Testis (tissue), 3 donors: Measurements from ENCODE around the gene WDR36. TPM values are rescaled to one million over a fixed set of nuclear protein-coding genes. Genes with fewer than 3 reads are reported as not detected.

Experiments
- DNase-seq: peaks from one replicate; pipeline ENCODE4 v3.0.0-alpha.2; 2019
- H3K27ac ChIP-seq, 2 donors: fragments of 200-600 bp; sonication (generic); one replicate each; pipeline ENCODE4 v1.5.1; 2019
- H3K27me3 ChIP-seq: fragments of 200-600 bp; sonication (generic); one replicate; pipeline ENCODE4 v1.5.1; 2019
- H3K36me3 ChIP-seq: fragments of 200-600 bp; sonication (generic); one replicate; pipeline ENCODE4 v1.5.1; 2017; ENCODE audit warnings: low read depth; ENCODE audit errors: missing control alignments
- H3K4me1 ChIP-seq: fragments of 200-600 bp; sonication (generic); one replicate; pipeline ENCODE4 v1.5.1; 2019
- H3K4me3 ChIP-seq, 2 donors: fragments of 200-600 bp; sonication (generic); one replicate each; pipeline ENCODE4 v1.5.1; 2017 to 2019
- H3K9me3 ChIP-seq: fragments of 200-600 bp; sonication (generic); one replicate; pipeline ENCODE4 v1.5.1; 2017
- CTCF ChIP-seq, 3 experiments: fragments of 450-650 bp in 2 of 3; fragments of 200-600 bp in 1 of 3; sonication (generic) in 1 of 3; IDR thresholded peaks; one replicate each; pipeline ENCODE4 v1.5.1; 2016 to 2019; ENCODE audit warnings: antibody characterized with exemption in 3 of 3, mild to moderate bottlenecking in 2 of 3, moderate library complexity in 1 of 3
- POLR2A ChIP-seq: fragments of 450-650 bp; IDR thresholded peaks from one replicate; pipeline ENCODE4 v1.6.1; 2017; ENCODE audit warnings: antibody characterized with exemption, mild to moderate bottlenecking, moderate library complexity
- WGBS, 2 donors: methylation state at CpG; one replicate each; pipeline ENCODE4 v1.1.5; 2018; 5-methylcytosine and 5-hydroxymethylcytosine counted together
- intact Hi-C: fragments of 100-400 bp; cut with DNase I; formaldehyde crosslinking; loops from one replicate; pipeline ENCODE4 v1.15.1; 2023; ENCODE audit warnings: low total_unique reads
- polyA plus RNA-seq: library from polyadenylated mRNA; stranded (reverse); fragments of 350-450 nt; fragmentation: Illumina TruSeq; extraction: RNeasy Lipid Tissue Mini Kit (QIAGEN cat#74804); gene quantifications from one replicate; pipeline ENCODE4 v1.2.3, GENCODE V29; 2014; ENCODE audit warnings: low read depth, low replicate concordance; ENCODE audit not compliant: insufficient read depth
- total RNA-seq, 2 donors: library from RNA; depleted of rRNA; stranded (reverse); fragments of >200 nt; gene quantifications; one replicate each; pipeline ENCODE4 v1.2.3, GENCODE V29; 2016

Gene WDR36
- total and polyA plus RNA-seq, 3 donors from 2014 or later = 11.6 to 23.9 (median 18.0) TPM

DNA sequence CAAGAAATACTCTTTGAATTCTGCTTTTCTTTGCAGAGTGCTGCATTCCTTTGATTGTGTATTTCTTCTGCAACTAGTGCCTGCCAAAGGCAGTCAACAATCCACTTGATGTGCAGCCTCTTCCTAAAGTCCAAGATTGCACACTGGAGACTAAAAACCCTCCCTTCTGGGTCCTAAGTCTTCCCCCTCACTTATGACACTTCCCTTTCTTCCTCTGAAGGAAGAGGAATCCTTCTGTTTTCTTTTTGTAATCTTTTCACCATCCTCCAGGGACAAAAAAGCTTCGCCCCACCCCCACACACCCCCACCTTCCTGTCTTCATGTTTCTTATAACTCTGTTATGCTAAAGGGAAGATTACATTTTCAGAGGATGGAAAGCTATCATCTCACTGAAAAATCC is 39.9 kb downstream of the WDR36 start:
- 75 to 78% methylated on average over 1 of the region's 1 CpG for WGBS, 2 donors

GRCh38 chr5:111132731-111133435 is 40.7 kb downstream of the WDR36 start:
- no peaks in the 10 kb centered on the region for H3K27me3 ChIP-seq
- no peaks in the 10 kb centered on the region for H3K9me3 ChIP-seq
- H3K4me1 ChIP-seq = no peaks in the 10 kb centered on the region
- intact Hi-C loops = no loop called here
- DNase-seq = no peak
- no peak for TF ChIP-seq CTCF (IDR thresholded peaks at IDR 0.05)
- no peak for TF ChIP-seq POLR2A
- no peak overlapping the region for H3K27ac ChIP-seq
- WGBS, 2 donors = 95 to 96% methylated on average over 1 of the region's 1 CpG
- H3K4me3 ChIP-seq = no peak overlapping the region
- H3K36me3 ChIP-seq = no peaks in the 10 kb centered on the region

More for the DNA sequence above, 39.9 kb downstream of the WDR36 start:
- no peaks in the 10 kb centered on the region for H3K9me3 ChIP-seq
- no peak for DNase-seq
- TF ChIP-seq CTCF (IDR thresholded peaks at IDR 0.05) = no peak
- TF ChIP-seq POLR2A = no peak
- no peak overlapping the region for H3K4me3 ChIP-seq
- H3K4me1 ChIP-seq = no peaks in the 10 kb centered on the region
- intact Hi-C loops = no loop called here
- no peak overlapping the region for H3K27ac ChIP-seq
- H3K27me3 ChIP-seq = no peaks in the 10 kb centered on the region
- no peaks in the 10 kb centered on the region for H3K36me3 ChIP-seq

- no peaks in the 10 kb centered on the region for H3K9me3 ChIP-seq
- no peak for DNase-seq
- 77 to 93% methylated on average over 1 of the region's 1 CpG for WGBS, 2 donors
- no peaks in the 10 kb centered on the region for H3K4me1 ChIP-seq
- H3K36me3 ChIP-seq = no peaks in the 10 kb centered on the region
- intact Hi-C loops = no loop called here
- H3K4me3 ChIP-seq = no peak overlapping the region
- H3K27ac ChIP-seq = no peak overlapping the region
- H3K27me3 ChIP-seq = no peaks in the 10 kb centered on the region
- TF ChIP-seq POLR2A (no peak), CTCF (IDR thresholded peaks at IDR 0.05) (no peak)
Observed at GRCh38 chr5:111133436-111133751, 41.2 kb downstream of the WDR36 start.

DNA sequence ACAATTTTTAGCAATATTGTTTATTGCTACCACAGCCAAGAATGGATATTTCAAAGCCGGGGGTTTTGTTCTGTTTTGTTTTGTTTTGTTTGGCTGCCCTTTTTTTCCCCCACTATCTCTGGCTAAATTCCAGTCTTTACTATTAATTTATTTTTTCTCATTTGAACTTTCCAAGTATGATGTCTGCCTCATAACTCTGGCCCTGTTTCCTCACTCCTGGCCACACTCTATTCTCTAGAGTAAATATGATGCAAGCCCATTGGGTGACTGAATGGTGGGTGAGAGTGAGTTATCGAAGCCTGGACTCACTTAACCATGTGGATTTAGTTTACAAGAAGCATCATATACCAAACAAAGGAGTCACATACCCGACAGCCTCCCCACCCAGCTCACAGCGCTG is 41.9 kb downstream of the WDR36 start:
- Histone ChIP-seq H3K36me3 (no peaks in the 10 kb centered on the region), H3K27me3 (no peaks in the 10 kb centered on the region), H3K4me3 (no peak overlapping the region), H3K27ac (no peak overlapping the region), H3K9me3 (no peaks in the 10 kb centered on the region), H3K4me1 (no peaks in the 10 kb centered on the region)
- TF ChIP-seq POLR2A (no peak), CTCF (IDR thresholded peaks at IDR 0.05) (no peak)
- 54 to 62% methylated on average over 4 of the region's 4 CpGs for WGBS, 2 donors
- no peak for DNase-seq
- intact Hi-C loops = no loop called here

- intact Hi-C loops = no loop called here
- no peak for DNase-seq
- Histone ChIP-seq H3K9me3 (no peaks in the 10 kb centered on the region), H3K36me3 (no peaks in the 10 kb centered on the region), H3K27me3 (no peaks in the 10 kb centered on the region), H3K27ac (no peak overlapping the region), H3K4me1 (no peaks in the 10 kb centered on the region), H3K4me3 (no peak overlapping the region)
- TF ChIP-seq POLR2A (no peak), CTCF (IDR thresholded peaks at IDR 0.05) (no peak)
- 67 to 82% methylated on average over 2 of the region's 2 CpGs for WGBS, 2 donors
Observed at GRCh38 chr5:111134864-111135263, 42.7 kb downstream of the WDR36 start.
